ENCODE data around the gene CRYBA4. TPM values are rescaled to one million over a fixed set of nuclear protein-coding genes. Genes with fewer than 3 reads are reported as not detected.

Gene CRYBA4
- total RNA-seq, 1 donor from 2014 or later, result not detected

DNA sequence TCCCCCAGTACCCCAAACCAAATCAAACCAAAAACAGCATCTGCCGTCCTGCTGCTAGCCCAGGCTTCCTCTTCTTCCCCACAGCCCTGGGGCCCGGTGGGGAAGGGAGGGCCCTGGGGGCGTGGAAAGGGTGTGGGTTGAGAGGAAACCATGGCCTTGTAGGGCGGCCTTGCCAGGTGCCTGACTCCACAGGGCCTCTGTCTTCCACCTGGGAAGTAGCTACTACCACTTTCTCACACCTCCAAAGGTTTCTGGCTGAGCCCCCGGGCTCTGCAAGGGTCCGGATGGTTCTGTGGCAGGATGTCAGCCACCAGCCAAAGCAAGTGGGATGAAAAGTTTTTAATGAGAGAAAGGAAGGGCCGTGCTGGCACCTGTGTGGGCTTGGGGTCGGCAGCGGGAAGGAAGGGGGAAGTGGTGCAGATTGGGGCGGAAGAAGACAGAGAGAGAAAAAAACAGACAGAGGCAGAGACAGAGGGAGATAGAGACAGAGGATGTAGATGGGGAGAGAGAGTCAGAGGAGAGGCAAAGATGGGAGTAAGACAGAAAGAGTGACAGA lies 42.4 kb upstream of the CRYBA4 start:
- H3K27me3 ChIP-seq (ENCODE audit: control insufficient read depth, insufficient read depth, low read length), result no peaks in the 10 kb centered on the region
- TF ChIP-seq, protein P1, sequence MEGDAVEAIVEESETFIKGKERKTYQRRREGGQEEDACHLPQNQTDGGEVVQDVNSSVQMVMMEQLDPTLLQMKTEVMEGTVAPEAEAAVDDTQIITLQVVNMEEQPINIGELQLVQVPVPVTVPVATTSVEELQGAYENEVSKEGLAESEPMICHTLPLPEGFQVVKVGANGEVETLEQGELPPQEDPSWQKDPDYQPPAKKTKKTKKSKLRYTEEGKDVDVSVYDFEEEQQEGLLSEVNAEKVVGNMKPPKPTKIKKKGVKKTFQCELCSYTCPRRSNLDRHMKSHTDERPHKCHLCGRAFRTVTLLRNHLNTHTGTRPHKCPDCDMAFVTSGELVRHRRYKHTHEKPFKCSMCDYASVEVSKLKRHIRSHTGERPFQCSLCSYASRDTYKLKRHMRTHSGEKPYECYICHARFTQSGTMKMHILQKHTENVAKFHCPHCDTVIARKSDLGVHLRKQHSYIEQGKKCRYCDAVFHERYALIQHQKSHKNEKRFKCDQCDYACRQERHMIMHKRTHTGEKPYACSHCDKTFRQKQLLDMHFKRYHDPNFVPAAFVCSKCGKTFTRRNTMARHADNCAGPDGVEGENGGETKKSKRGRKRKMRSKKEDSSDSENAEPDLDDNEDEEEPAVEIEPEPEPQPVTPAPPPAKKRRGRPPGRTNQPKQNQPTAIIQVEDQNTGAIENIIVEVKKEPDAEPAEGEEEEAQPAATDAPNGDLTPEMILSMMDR (IDR thresholded peaks at IDR 0.05; ENCODE audit: insufficient read depth, low read length, severe bottlenecking), result no peak
- DNase-seq (ENCODE audit: low read depth), result no peak
- no peak for FAIRE-seq
- H3K4me3 ChIP-seq (ENCODE audit: low read depth, low read length), result no peak overlapping the region
- peaks cover 10% of the 10 kb centered on the region for H3K36me3 ChIP-seq (ENCODE audit: control insufficient read depth, insufficient read depth, low read length)

DNA sequence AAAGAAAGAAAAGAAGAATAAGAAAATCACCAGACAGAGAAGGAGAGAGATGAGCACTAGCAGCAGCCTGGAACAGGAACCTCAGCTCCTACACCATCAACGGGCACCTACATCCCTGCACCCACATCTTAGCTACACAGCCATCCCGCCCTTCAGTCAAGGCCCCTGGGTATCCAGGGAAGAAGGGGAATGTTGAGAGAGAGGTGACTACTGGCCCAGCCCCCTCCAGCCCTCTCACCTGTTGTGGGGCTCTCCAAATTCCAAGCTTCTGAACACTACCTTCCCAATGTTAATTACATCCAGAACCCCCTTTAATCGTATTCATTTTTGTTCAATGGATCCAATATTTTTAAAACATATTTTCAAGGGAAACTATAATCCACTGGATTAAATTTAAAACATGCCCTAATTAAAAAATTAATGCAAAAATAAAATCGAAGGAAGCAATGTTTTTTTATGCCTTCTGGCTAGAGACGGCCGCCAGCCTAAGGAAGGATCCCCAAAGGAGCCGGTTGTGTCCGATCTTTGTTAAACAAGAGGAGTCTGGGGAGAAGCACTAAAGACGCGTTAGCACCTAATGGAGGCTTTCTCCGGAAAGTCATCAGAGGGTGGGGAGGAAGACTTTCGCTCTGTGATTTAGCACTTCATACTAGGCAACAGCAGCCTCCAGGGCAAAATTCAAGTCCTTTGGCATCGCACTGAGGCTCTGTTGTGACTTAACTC lies 41.4 kb upstream of the CRYBA4 start:
- TF ChIP-seq, protein P1 (IDR thresholded peaks at IDR 0.05; ENCODE audit: insufficient read depth, low read length, severe bottlenecking), result no peak
- no peak for FAIRE-seq

DNA sequence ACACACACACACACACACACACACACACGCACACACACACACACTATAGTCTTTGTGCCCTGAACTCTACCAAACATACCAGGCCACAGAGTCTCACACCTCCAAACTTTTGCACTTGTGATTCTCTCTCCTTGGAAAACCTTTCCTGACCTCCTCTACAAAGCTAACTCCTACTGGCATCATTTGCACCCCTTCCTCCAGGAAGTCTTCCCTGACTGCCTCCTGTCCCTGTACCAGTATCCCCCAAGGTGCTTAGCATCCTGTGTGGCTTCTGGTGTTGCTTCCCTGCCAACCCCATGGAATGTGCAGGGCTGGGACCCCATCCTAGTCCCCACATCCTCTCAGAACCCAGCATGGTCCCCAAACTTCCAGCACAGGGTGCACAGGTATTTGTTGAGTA lies 40.7 kb upstream of the CRYBA4 start:
- Histone ChIP-seq H3K27me3 (ENCODE audit: control insufficient read depth, insufficient read depth, low read length) (no peaks in the 10 kb centered on the region), H3K4me3 (ENCODE audit: low read depth, low read length) (no peak overlapping the region), H3K36me3 (ENCODE audit: control insufficient read depth, insufficient read depth, low read length) (peaks cover 10% of the 10 kb centered on the region)
- FAIRE-seq, result no peak
- TF ChIP-seq, protein P1 (IDR thresholded peaks at IDR 0.05; ENCODE audit: insufficient read depth, low read length, severe bottlenecking), result no peak
- DNase-seq (ENCODE audit: low read depth), result no peak

More for the DNA sequence above, 41.4 kb upstream of the CRYBA4 start:
- Histone ChIP-seq H3K27me3 (ENCODE audit: control insufficient read depth, insufficient read depth, low read length) (no peaks in the 10 kb centered on the region), H3K4me3 (ENCODE audit: low read depth, low read length) (no peak overlapping the region), H3K36me3 (ENCODE audit: control insufficient read depth, insufficient read depth, low read length) (peaks cover 10% of the 10 kb centered on the region)
- no peak for DNase-seq (ENCODE audit: low read depth)

DNA sequence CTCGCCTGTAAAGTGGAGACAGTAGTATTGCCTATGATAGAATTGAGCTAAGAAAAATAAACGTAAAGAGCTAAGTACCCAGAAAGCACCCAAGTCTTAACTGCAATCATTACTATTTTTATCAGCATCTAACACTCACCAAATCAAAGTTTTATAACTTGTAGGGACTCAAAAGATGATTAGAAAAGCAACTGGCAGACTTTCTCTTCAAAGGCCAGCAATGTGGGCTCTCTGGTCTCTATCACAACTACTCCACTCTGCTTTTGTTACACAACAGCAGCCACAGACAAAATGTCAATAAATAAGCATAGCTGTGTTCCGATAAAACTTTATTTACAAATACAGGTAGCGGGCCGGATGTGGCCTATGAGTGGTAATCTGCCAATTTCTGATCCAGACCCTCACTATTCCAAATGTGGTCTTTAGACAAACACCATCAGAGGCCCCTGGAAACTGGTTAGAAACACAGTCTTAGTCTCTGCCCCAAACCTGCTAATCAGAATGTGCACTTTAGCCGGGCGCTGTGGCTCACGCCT lies 40.1 kb upstream of the CRYBA4 start:
- no peak for FAIRE-seq

DNA sequence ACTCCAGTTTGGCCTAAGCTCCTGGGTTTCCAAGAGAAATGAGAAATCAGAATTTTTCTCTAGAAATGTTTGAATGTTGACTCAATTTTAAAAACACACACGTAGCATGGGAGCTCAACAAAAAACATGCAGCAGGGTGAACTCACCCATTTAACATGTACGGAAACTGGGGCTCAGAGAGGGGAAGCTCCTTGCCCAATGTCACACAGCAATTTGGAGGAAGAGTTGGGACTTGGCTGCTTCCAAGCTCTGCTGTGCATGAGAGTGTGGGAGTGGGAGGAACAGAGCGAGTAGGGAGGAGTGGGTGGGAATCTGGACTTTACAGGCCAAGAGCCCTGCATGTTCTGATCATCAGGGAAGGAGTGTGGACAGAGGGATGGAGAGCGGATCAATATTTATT lies 37.8 kb upstream of the CRYBA4 start:
- DNase-seq (ENCODE audit: low read depth) (no peak), FAIRE-seq (no peak)
- H3K36me3 ChIP-seq (ENCODE audit: control insufficient read depth, insufficient read depth, low read length), result peaks cover 9% of the 10 kb centered on the region
- no peaks in the 10 kb centered on the region for H3K27me3 ChIP-seq (ENCODE audit: control insufficient read depth, insufficient read depth, low read length)
- H3K4me3 ChIP-seq (ENCODE audit: low read depth, low read length), result no peak overlapping the region
- TF ChIP-seq, protein P1 (IDR thresholded peaks at IDR 0.05; ENCODE audit: insufficient read depth, low read length, severe bottlenecking), result no peak

More for the DNA sequence above, 40.1 kb upstream of the CRYBA4 start:
- peaks cover 10% of the 10 kb centered on the region for H3K36me3 ChIP-seq (ENCODE audit: control insufficient read depth, insufficient read depth, low read length)
- H3K4me3 ChIP-seq (ENCODE audit: low read depth, low read length), result no peak overlapping the region
- TF ChIP-seq, protein P1 (IDR thresholded peaks at IDR 0.05; ENCODE audit: insufficient read depth, low read length, severe bottlenecking), result no peak
- no peak for DNase-seq (ENCODE audit: low read depth)
- no peaks in the 10 kb centered on the region for H3K27me3 ChIP-seq (ENCODE audit: control insufficient read depth, insufficient read depth, low read length)

Data from bronchial epithelial cell (primary cell).